IMR-90 (cell line): Measurements from ENCODE around the gene MMP27. TPM values are rescaled to one million over a fixed set of nuclear protein-coding genes. Genes with fewer than 3 reads are reported as not detected.

Source experiments
- ATAC-seq: fragments of 200-7000 bp; cut with Tn5 transposase; 2 replicates; pipeline ENCODE4 v1.9.1; 2020; ENCODE audit warnings: low read depth, mild to moderate bottlenecking, moderate library complexity
- BruUV-seq: library from RNA; stranded (reverse); fragments of 400-500 nt; replicated peaks from 2 replicates; lab custom pipeline; 2021; lab: Mats Ljungman, UMichigan
- CTCF ChIA-PET: fragments of 300-600 bp; formaldehyde crosslinking; extraction: SDS; loops from one replicate; lab custom pipeline; 2021; ENCODE audit warnings: antibody characterized with exemption; lab: Yijun Ruan, JAX
- POLR2A ChIA-PET: fragments of 300-600 bp; sonication (Branson Sonifier 250); formaldehyde crosslinking; loops from one replicate; lab custom pipeline; 2022; ENCODE audit warnings: antibody characterized with exemption; ENCODE audit not compliant: unreplicated experiment; lab: Charles Lee
- DNase-seq: peaks from one replicate; pipeline ENCODE4 v3.0.0; 2013
- H2AFZ ChIP-seq: replicated peaks from 2 replicates; pipeline ENCODE3; 2013; ENCODE audit warnings: low read length, mild to moderate bottlenecking; ENCODE audit not compliant: poor library complexity
- H2AK5ac ChIP-seq: 2 replicates; pipeline ENCODE4 v1.6.1; 2013; ENCODE audit warnings: low read depth, low read length, inconsistent platforms
- H2AK9ac ChIP-seq: replicated peaks from 2 replicates; pipeline ENCODE3; 2013; ENCODE audit warnings: mild to moderate bottlenecking, low read depth, low read length, moderate library complexity; ENCODE audit not compliant: poor library complexity
- H2BK120ac ChIP-seq: 2 replicates; pipeline ENCODE4 v1.6.1; 2013; ENCODE audit warnings: low read depth, low read length, inconsistent platforms
- H2BK15ac ChIP-seq: 3 replicates; pipeline ENCODE4 v1.6.1; 2013; ENCODE audit warnings: low read depth, low read length, inconsistent platforms
- H2BK20ac ChIP-seq: 2 replicates; pipeline ENCODE4 v1.6.1; 2013; ENCODE audit warnings: low read depth, mild to moderate bottlenecking, inconsistent platforms, low read length, moderate library complexity
- H2BK5ac ChIP-seq: 2 replicates; pipeline ENCODE4 v1.6.1; 2013; ENCODE audit warnings: mild to moderate bottlenecking, low read depth, low read length, inconsistent platforms; ENCODE audit not compliant: poor library complexity, severe bottlenecking
- H3K14ac ChIP-seq: replicated peaks from 2 replicates; pipeline ENCODE4 v1.6.1; 2013; ENCODE audit warnings: low read depth, low read length, inconsistent platforms
- H3K18ac ChIP-seq: 2 replicates; pipeline ENCODE4 v1.6.1; 2013; ENCODE audit warnings: low read depth, low read length, control low read depth
- H3K23ac ChIP-seq: 2 replicates; pipeline ENCODE4 v1.6.1; 2013; ENCODE audit warnings: low read depth, low read length, inconsistent platforms
- H3K27ac ChIP-seq: 2 replicates; pipeline ENCODE4 v1.5.1; 2013; ENCODE audit warnings: mild to moderate bottlenecking, control low read depth, low read length; ENCODE audit not compliant: insufficient read depth
- H3K27me3 ChIP-seq: 2 replicates; pipeline ENCODE4 v1.6.1; 2013; ENCODE audit warnings: low read length; ENCODE audit not compliant: control insufficient read depth, insufficient read depth
- H3K36me3 ChIP-seq: 2 replicates; pipeline ENCODE4 v1.6.1; 2013; ENCODE audit warnings: low read length, mixed read lengths; ENCODE audit not compliant: control insufficient read depth, insufficient read depth
- H3K4ac ChIP-seq: 2 replicates; pipeline ENCODE4 v1.6.1; 2013; ENCODE audit warnings: low read depth, low read length, inconsistent platforms
- H3K4me1 ChIP-seq: 2 replicates; pipeline ENCODE4 v1.6.1; 2013; ENCODE audit warnings: low read length, mixed read lengths; ENCODE audit not compliant: control insufficient read depth, insufficient read depth
- H3K4me2 ChIP-seq: 2 replicates; pipeline ENCODE4 v1.6.1; 2013; ENCODE audit warnings: low read depth, mild to moderate bottlenecking, control low read depth, low read length, moderate library complexity
- H3K4me3 ChIP-seq: 2 replicates; pipeline ENCODE4 v1.5.1; 2013; ENCODE audit warnings: low read depth, mild to moderate bottlenecking, control low read depth, low read length, moderate library complexity; ENCODE audit not compliant: insufficient read depth
- H3K56ac ChIP-seq: 2 replicates; pipeline ENCODE4 v1.6.1; 2013; ENCODE audit warnings: low read length, inconsistent platforms; ENCODE audit not compliant: insufficient read depth; ENCODE audit errors: extremely low read depth
- H3K79me1 ChIP-seq, 2 experiments: 2 replicates each; pipeline ENCODE4 v1.6.1; 2013; ENCODE audit warnings: low read length in 2 of 2, inconsistent platforms in 1 of 2, low read depth in 1 of 2
- H3K9ac ChIP-seq: 2 replicates; pipeline ENCODE4 v1.6.1; 2013; ENCODE audit warnings: low read depth, low read length, control low read depth
- H3K9me1 ChIP-seq: 2 replicates; pipeline ENCODE4 v1.6.1; 2013; ENCODE audit warnings: low read length, inconsistent platforms; ENCODE audit not compliant: insufficient read depth
- H3K9me3 ChIP-seq: 2 replicates; pipeline ENCODE4 v1.6.1; 2013; ENCODE audit warnings: low read length; ENCODE audit not compliant: control insufficient read depth, insufficient read depth
- H4K20me1 ChIP-seq: 2 replicates; pipeline ENCODE4 v1.6.1; 2013; ENCODE audit warnings: low read length, inconsistent platforms; ENCODE audit not compliant: insufficient read depth
- H4K5ac ChIP-seq: 2 replicates; pipeline ENCODE4 v1.6.1; 2013; ENCODE audit warnings: mild to moderate bottlenecking, low read depth, low read length, control low read depth
- H4K8ac ChIP-seq, 2 experiments: 2 replicates each; pipeline ENCODE4 v1.6.1; 2013; ENCODE audit warnings: low read depth in 2 of 2, low read length in 2 of 2, control low read depth in 1 of 2, inconsistent platforms in 1 of 2
- H4K91ac ChIP-seq: 2 replicates; pipeline ENCODE4 v1.6.1; 2013; ENCODE audit warnings: low read depth, low read length, inconsistent platforms; ENCODE audit not compliant: insufficient read depth
- BHLHE40 ChIP-seq: fragments of 150-350 bp; IDR thresholded peaks from 2 replicates; pipeline ENCODE4 v1.6.1; 2016; ENCODE audit warnings: mild to moderate bottlenecking, low read depth, low read length
- CEBPB ChIP-seq: IDR thresholded peaks from 2 replicates; pipeline ENCODE4 v1.6.1; 2012; ENCODE audit warnings: low read depth, low read length, improper control_type of control experiment
- CHD1 ChIP-seq: IDR thresholded peaks from 2 replicates; pipeline ENCODE4 v1.6.1; 2012; ENCODE audit warnings: low read depth, low read length, improper control_type of control experiment
- CTCF ChIP-seq: conservative IDR thresholded peaks from 2 replicates; pipeline ENCODE4 v1.5.1; 2012; ENCODE audit warnings: mild to moderate bottlenecking, low read depth, low read length, improper control_type of control experiment
- FOS ChIP-seq: fragments of 150-350 bp; IDR thresholded peaks from 2 replicates; pipeline ENCODE4 v1.6.1; 2016; ENCODE audit warnings: low read depth, low read length
- MAFK ChIP-seq: IDR thresholded peaks from 2 replicates; pipeline ENCODE4 v1.6.1; 2012; ENCODE audit warnings: low read depth, low read length, improper control_type of control experiment
- MAZ ChIP-seq: IDR thresholded peaks from 2 replicates; pipeline ENCODE4 v1.6.1; 2012; ENCODE audit warnings: low read depth, mild to moderate bottlenecking, low read length, improper control_type of control experiment, moderate library complexity, borderline replicate concordance
- MXI1 ChIP-seq: IDR thresholded peaks from 2 replicates; pipeline ENCODE4 v1.6.1; 2012; ENCODE audit warnings: low read depth, mild to moderate bottlenecking, low read length, moderate library complexity, borderline replicate concordance
- NFE2L2 ChIP-seq: fragments of 150-350 bp; IDR thresholded peaks from 2 replicates; pipeline ENCODE4 v1.6.1; 2016; ENCODE audit warnings: low read depth, mild to moderate bottlenecking, low read length
- POLR2A ChIP-seq: IDR thresholded peaks from 2 replicates; pipeline ENCODE4 v1.6.1; 2012; ENCODE audit warnings: mild to moderate bottlenecking, low read depth, low read length
- RAD21 ChIP-seq: IDR thresholded peaks from 2 replicates; pipeline ENCODE4 v1.6.1; 2012; ENCODE audit warnings: low read length, improper control_type of control experiment
- RCOR1 ChIP-seq: IDR thresholded peaks from 2 replicates; pipeline ENCODE4 v1.6.1; 2012; ENCODE audit warnings: mild to moderate bottlenecking, low read length, improper control_type of control experiment; ENCODE audit not compliant: insufficient replicate concordance
- RFX5 ChIP-seq: IDR thresholded peaks from 2 replicates; pipeline ENCODE4 v1.8.0; 2012; ENCODE audit warnings: low read depth, mild to moderate bottlenecking, low read length, moderate library complexity
- SMC3 ChIP-seq: fragments of 150-350 bp; IDR thresholded peaks from 2 replicates; pipeline ENCODE4 v1.6.1; 2016; ENCODE audit warnings: low read depth, mild to moderate bottlenecking, antibody characterized with exemption, low read length, moderate library complexity
- WGBS, 2 experiments: methylation state at CpG; one replicate each; pipeline versions ENCODE4 v1.1.5 to v1.1.7; 2013; ENCODE audit warnings: missing lambda C conversion rate in 2 of 2; ENCODE audit not compliant: insufficient read length in 1 of 2; ENCODE audit errors: extremely low coverage in 2 of 2; 5-methylcytosine and 5-hydroxymethylcytosine counted together
- dilution Hi-C: fragments of 300-500 bp; cut with HindIII; formaldehyde crosslinking; loops from one replicate; pipeline ENCODE4 v1.14.3; 2018; ENCODE audit warnings: low sequenced_read_pairs; ENCODE audit not compliant: unreplicated experiment
- in situ Hi-C: fragments of 300-500 bp; cut with MboI; formaldehyde crosslinking; loops from 3 replicates; pipeline ENCODE4 v1.14.3; 2019; ENCODE audit warnings: low sequenced_read_pairs, inconsistent platforms, mixed read lengths
- intact Hi-C: fragments of 100-400 bp; cut with micrococcal nuclease; formaldehyde crosslinking; loops from 2 replicates; pipeline ENCODE4 v1.10.0; 2022
- polyA plus RNA-seq, 3 experiments: library from polyadenylated mRNA; depleted of rRNA; stranded (reverse); fragments of >200 nt; gene quantifications; 2 replicates each; pipeline ENCODE4 v1.2.3, GENCODE V29; 2012; ENCODE audit warnings: low replicate concordance in 1 of 3
- total RNA-seq: library from RNA; depleted of rRNA; stranded (reverse); fragments of >200 nt; gene quantifications from 2 replicates; pipeline ENCODE4 v1.2.3, GENCODE V29; 2012
- TF ChIP-seq, protein P1 (sequence below): fragments of 150-350 bp; IDR thresholded peaks from 2 replicates; pipeline ENCODE4 v1.6.1; 2016; ENCODE audit warnings: low read depth, mild to moderate bottlenecking, low read length, moderate library complexity, borderline replicate concordance
- TF ChIP-seq, protein P2 (sequence below): fragments of 150-350 bp; IDR thresholded peaks from 2 replicates; pipeline ENCODE4 v1.6.1; 2017; ENCODE audit warnings: mild to moderate bottlenecking, antibody characterized with exemption, low read length, low read depth

The MMP27 gene
- total and polyA plus RNA-seq, 2 of the 4 experiments (the other 2 are of a cell fraction): not detected

DNA sequence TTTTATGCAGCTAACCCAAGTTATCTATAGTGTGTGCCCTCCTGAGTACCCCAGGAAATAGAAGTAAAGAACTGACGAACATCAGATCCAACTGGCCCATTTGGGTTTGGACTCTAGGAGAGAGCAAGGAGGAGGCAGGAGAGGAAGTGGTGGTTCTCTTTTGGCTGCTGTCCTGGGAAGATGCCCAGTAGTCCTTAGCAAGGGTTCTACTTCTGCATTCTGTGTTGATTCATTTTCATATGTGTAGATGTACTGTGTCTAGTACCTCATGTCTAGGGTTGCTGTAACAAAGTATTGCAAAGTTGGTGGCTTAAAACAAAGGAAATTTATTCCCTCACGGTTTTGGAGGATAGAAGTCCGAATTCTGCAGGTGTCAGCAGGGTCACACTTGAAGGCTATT, 6.6 kb upstream of the MMP27 start:
- no peak for ATAC-seq
- dilution Hi-C loops: no loop called here
- H3K9me3 ChIP-seq: no peaks in the 10 kb centered on the region

More for the DNA sequence above, 6.6 kb upstream of the MMP27 start:
- Histone ChIP-seq H3K36me3 (no peaks in the 10 kb centered on the region), H3K18ac (no peak overlapping the region), H2AFZ (no peak overlapping the region), H3K14ac (no peak overlapping the region), H4K8ac (no peak overlapping the region), H4K20me1 (no peaks in the 10 kb centered on the region), H3K9me1 (peaks cover 3% of the 10 kb centered on the region; the same call in 1 of the 2 replicates), H3K56ac (no peak overlapping the region), H2AK9ac (no peak overlapping the region), H2BK20ac (no peak overlapping the region), H3K4ac (no peak overlapping the region), H3K4me1 (no peaks in the 10 kb centered on the region), H2BK15ac (no peak overlapping the region), H3K27me3 (peaks cover 17% of the 10 kb centered on the region), H3K4me2 (no peak overlapping the region), H3K4me3 (no peak overlapping the region), H4K5ac (no peak overlapping the region), H3K79me1 (no peaks in the 10 kb centered on the region), H4K91ac (no peak overlapping the region), H2BK5ac (no peak overlapping the region), H3K27ac (no peak overlapping the region), H2BK120ac (no peak overlapping the region), H2AK5ac (no peak overlapping the region), H3K23ac (no peak overlapping the region), H3K9ac (no peak overlapping the region)
- no CpG with 5 or more reads among the region's 3 CpGs for WGBS, 2 experiments
- ChIA-PET POLR2A (no interaction called here), CTCF (no interaction called here)
- in situ Hi-C loops (no loop called here), intact Hi-C loops (no loop called here)
- no peak for TF ChIP-seq RAD21
- TF ChIP-seq MAFK: no peak
- no peak for TF ChIP-seq CEBPB
- no peak for TF ChIP-seq MXI1
- TF ChIP-seq RFX5: no peak
- no peak for TF ChIP-seq POLR2A
- TF ChIP-seq BHLHE40: no peak
- TF ChIP-seq RCOR1: no peak
- TF ChIP-seq CTCF: no peak
- TF ChIP-seq, protein P1, sequence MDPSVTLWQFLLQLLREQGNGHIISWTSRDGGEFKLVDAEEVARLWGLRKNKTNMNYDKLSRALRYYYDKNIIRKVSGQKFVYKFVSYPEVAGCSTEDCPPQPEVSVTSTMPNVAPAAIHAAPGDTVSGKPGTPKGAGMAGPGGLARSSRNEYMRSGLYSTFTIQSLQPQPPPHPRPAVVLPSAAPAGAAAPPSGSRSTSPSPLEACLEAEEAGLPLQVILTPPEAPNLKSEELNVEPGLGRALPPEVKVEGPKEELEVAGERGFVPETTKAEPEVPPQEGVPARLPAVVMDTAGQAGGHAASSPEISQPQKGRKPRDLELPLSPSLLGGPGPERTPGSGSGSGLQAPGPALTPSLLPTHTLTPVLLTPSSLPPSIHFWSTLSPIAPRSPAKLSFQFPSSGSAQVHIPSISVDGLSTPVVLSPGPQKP: no peak
- TF ChIP-seq CHD1: no peak
- TF ChIP-seq NFE2L2: no peak
- TF ChIP-seq, protein P2, sequence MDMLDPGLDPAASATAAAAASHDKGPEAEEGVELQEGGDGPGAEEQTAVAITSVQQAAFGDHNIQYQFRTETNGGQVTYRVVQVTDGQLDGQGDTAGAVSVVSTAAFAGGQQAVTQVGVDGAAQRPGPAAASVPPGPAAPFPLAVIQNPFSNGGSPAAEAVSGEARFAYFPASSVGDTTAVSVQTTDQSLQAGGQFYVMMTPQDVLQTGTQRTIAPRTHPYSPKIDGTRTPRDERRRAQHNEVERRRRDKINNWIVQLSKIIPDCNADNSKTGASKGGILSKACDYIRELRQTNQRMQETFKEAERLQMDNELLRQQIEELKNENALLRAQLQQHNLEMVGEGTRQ: no peak
- TF ChIP-seq MAZ: no peak
- TF ChIP-seq FOS: no peak
- TF ChIP-seq SMC3: no peak
- BruUV-seq: no TSS peak
- DNase-seq: no peak
